Upper lobe of right lung (tissue), 1 donor: ENCODE measurements around the gene ZNFX1. TPM values are rescaled to one million over a fixed set of nuclear protein-coding genes. Genes with fewer than 3 reads are reported as not detected.

Source experiments
- ATAC-seq: fragments of 200-7000 bp; cut with Tn5 transposase; one replicate; pipeline ENCODE4 v1.9.1; 2020; ENCODE audit warnings: mild to moderate bottlenecking, moderate library complexity
- DNase-seq: peaks from one replicate; pipeline ENCODE4 v3.0.0-alpha.2; 2020
- H3K27ac ChIP-seq: fragments of 200-600 bp; one replicate; pipeline ENCODE4 v1.8.0; 2022
- H3K27me3 ChIP-seq: fragments of 200-600 bp; one replicate; pipeline ENCODE4 v1.8.0; 2022; ENCODE audit warnings: mild to moderate bottlenecking
- H3K36me3 ChIP-seq: fragments of 200-600 bp; one replicate; pipeline ENCODE4 v1.8.0; 2022
- H3K4me1 ChIP-seq: fragments of 200-600 bp; one replicate; pipeline ENCODE4 v1.8.0; 2022
- H3K4me3 ChIP-seq: fragments of 200-600 bp; one replicate; pipeline ENCODE4 v1.8.0; 2022; ENCODE audit warnings: mild to moderate bottlenecking
- H3K9me3 ChIP-seq: fragments of 200-600 bp; one replicate; pipeline ENCODE4 v1.8.0; 2022
- CTCF ChIP-seq: fragments of 200-600 bp; IDR thresholded peaks from one replicate; pipeline ENCODE4 v1.8.0; 2022; ENCODE audit warnings: antibody characterized with exemption
- intact Hi-C: fragments of 100-400 bp; cut with DNase I; formaldehyde crosslinking; loops from one replicate; pipeline ENCODE4 v1.11.0; 2022
- total RNA-seq: library from RNA; stranded (reverse); fragmentation: NEBNext Ultra II Directional; extraction: Animal tissue kit (Norgen Biotek cat#: 25700); gene quantifications from one replicate; pipeline ENCODE4 v1.2.1, GENCODE V29; 2021
- donor health status: DM: no; HTN: yes; CAD: no; lungs with severe emphysema.

ZNFX1 gene
- total RNA-seq, 1 donor from 2014 or later: 54.4 TPM

- Histone ChIP-seq H3K9me3 (no peaks in the 10 kb centered on the region), H3K27me3 (no peaks in the 10 kb centered on the region), H3K4me3 (no peak overlapping the region), H3K27ac (peak overlapping the region; percentile 24), H3K4me1 (peaks cover 7% of the 10 kb centered on the region), H3K36me3 (peaks cover 94% of the 10 kb centered on the region)
- intact Hi-C loops: no loop called here
- no peak for TF ChIP-seq CTCF
- no peak for DNase-seq
- ATAC-seq: no peak
Observed at GRCh38 chr20:49248301-49248700, 29.6 kb downstream of the ZNFX1 start.

- H3K27ac ChIP-seq: peak overlapping the region; percentile 24
- intact Hi-C loops: no loop called here
- H3K9me3 ChIP-seq: no peaks in the 10 kb centered on the region
- no peak for ATAC-seq
- H3K27me3 ChIP-seq: no peaks in the 10 kb centered on the region
- H3K4me1 ChIP-seq: peaks cover 7% of the 10 kb centered on the region
- no peak for TF ChIP-seq CTCF
- no peak overlapping the region for H3K4me3 ChIP-seq
- peaks cover 94% of the 10 kb centered on the region for H3K36me3 ChIP-seq
- no peak for DNase-seq
Observed at GRCh38 chr20:49247792-49248191, 30.1 kb downstream of the ZNFX1 start.

- Histone ChIP-seq H3K27ac (no peak overlapping the region), H3K4me1 (peaks cover 7% of the 10 kb centered on the region), H3K9me3 (no peaks in the 10 kb centered on the region), H3K27me3 (no peaks in the 10 kb centered on the region), H3K36me3 (peaks cover 94% of the 10 kb centered on the region), H3K4me3 (no peak overlapping the region)
- intact Hi-C loops: no loop called here
- TF ChIP-seq CTCF: no peak
- ATAC-seq: no peak
- DNase-seq: no peak
Observed at GRCh38 chr20:49247169-49247723, 30.6 kb downstream of the ZNFX1 start.

GRCh38 chr20:49245921-49246740 is 31.7 kb downstream of the ZNFX1 start:
- Histone ChIP-seq H3K4me1 (peaks cover 7% of the 10 kb centered on the region), H3K4me3 (no peak overlapping the region), H3K36me3 (peaks cover 94% of the 10 kb centered on the region), H3K9me3 (no peaks in the 10 kb centered on the region), H3K27me3 (no peaks in the 10 kb centered on the region), H3K27ac (no peak overlapping the region)
- peak; percentile 59 for TF ChIP-seq CTCF
- ATAC-seq (peak; percentile 83), DNase-seq (no peak)
- intact Hi-C loops: no loop called here

- intact Hi-C loops: loop anchor here (5.0 kb wide), 1 partner anchor 90 kb away; no protein-coding TSS in a partner anchor
- DNase-seq (no peak), ATAC-seq (no peak)
- no peaks in the 10 kb centered on the region for H3K27me3 ChIP-seq
- peaks cover 96% of the 10 kb centered on the region for H3K36me3 ChIP-seq
- H3K9me3 ChIP-seq: no peaks in the 10 kb centered on the region
- H3K27ac ChIP-seq: no peak overlapping the region
- H3K4me1 ChIP-seq: no peaks in the 10 kb centered on the region
- H3K4me3 ChIP-seq: no peak overlapping the region
- no peak for TF ChIP-seq CTCF
Observed at GRCh38 chr20:49237531-49237930, 40.3 kb downstream of the ZNFX1 start.
